HG03135 (cell line): ENCODE measurements around the gene GGACT.
A peak's percentile ranks its signal among the peaks of the same experiment; 100 is the strongest.
"Not testable (repeated sequence)": the region's sequence is repeated elsewhere in the genome, so short reads cannot be mapped to it uniquely, and the experiment has no call there.

Experiments used
- ATAC-seq: cut with Tn5 transposase; IDR thresholded peaks from one replicate; pipeline ENCODE4 v1.9.1; 2021; ENCODE audit warnings: mild to moderate bottlenecking, moderate library complexity; ENCODE audit not compliant: unreplicated experiment

GGACT gene

DNA sequence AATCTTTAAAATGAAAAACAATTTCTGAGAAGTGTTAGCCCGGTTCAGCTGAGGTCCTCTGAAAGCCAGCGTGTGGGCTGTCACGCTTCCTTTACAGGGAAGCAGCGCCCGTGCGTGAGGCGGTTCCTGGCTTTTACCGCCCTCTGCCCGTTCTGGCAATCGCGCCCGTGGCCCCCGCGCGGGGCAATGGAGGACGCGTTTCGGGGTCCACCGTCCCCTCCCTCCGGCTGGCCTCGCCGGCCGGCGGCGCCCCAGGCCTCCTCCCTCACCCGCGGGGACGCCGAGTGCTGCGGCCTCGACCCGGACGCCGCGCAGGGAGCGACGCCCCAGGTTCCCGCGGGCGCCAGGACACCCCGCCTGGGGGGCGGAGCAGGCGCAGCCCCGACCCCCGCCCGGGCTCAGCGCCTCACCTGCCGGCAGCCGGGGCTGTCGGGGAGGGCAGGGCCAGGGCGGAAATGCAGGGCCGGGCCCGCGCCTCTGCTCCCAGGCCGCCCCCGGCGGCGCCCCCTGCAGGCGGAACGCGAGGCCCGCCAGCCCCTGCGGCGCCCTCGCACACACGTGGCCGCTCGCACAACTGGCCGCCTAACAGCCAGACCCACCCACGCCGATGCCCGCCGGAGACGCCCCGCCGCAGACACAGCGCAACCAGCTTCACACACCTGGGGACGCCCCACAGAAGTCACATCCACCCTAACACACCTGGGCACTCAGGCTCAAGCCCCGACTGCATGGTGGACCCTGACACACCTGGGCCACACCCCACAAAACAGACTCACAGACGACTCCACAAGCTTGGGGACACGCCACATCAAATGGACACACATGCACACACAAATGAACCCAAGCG, at the start of gene GGACT:
TSS of gene GGACT (minus strand) at position 459 of the 847 bp plus-strand sequence. CDS start 56,198 bp downstream, outside the sequence.
- peak; percentile 99 for ATAC-seq

DNA sequence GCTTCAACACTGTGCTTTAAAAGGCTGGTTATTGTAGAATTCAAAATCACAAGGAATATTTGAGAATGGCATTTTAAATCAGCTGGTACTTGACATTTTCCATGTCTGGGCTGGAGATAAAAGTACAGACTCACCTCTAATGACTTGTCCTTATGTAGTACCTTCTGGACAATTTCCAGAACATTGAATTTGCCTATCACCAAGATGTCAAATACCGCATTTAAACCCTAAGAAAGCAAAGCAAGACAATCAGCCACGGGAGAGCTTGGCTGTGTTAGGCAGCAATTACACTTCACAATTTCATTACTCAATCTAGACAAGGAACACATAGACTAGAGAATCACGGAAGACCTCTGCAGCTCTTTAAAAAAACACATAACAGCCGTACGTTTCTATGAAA, 49.2 kb upstream of the GGACT start:
- no peak for ATAC-seq

DNA sequence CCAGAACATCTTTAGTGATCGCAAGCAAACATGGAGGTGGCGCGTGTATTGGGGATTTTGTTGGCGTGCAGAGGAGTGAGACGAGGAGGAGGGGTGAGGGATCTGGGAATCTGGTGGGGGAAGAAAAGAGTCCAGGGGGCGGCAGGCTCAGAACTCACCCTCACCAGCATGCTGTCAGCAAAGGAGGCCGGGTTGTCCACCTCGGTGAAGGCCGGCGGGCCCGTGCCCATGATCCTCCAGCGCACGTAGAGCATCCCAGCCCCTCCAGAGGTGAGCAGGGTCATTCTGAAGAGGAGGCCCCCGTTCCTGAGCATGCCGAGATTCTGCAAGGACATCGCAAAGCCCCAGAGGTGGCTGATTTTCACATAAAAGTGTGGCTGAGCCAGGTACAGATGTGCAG, 48.8 kb upstream of the GGACT start:
- no peak for ATAC-seq

DNA sequence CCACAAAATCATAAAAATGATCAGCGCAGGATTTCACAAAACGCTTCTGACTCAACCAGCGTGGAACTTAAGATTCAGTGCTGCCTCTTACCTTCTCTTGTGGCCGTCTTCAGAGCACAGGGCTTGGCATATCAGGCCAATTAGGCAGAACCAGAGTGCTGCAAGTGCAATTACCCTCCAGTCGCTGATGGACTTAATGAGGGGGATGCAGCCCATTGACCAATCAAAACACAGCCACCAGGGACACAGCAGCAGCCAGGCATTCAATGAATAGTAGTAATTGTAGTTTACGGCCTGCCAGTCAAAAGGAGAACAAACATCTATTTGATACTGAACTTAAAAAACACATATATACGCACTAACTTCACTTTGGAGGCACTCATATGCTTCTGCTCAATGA, 47.9 kb upstream of the GGACT start:
- ATAC-seq: no peak

DNA sequence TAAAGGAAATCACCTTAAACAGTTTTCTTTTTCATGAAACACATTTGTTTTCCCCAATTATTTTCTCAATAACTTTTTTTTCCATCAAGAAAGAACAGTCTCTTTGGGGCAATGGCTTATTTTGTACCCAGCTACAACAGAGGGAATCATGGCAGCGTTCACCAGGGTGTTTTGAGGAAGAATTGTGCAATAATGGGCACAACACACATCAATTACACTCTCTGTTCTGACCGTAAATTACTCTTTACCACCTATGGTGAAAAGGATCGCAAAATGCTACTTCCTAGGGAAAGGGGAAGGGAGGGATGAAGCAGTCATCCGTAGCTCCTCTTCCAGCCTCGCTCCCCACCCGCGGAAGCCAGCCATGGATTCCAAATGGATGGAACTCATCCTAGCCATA, 47.4 kb upstream of the GGACT start:
- ATAC-seq: no peak

DNA sequence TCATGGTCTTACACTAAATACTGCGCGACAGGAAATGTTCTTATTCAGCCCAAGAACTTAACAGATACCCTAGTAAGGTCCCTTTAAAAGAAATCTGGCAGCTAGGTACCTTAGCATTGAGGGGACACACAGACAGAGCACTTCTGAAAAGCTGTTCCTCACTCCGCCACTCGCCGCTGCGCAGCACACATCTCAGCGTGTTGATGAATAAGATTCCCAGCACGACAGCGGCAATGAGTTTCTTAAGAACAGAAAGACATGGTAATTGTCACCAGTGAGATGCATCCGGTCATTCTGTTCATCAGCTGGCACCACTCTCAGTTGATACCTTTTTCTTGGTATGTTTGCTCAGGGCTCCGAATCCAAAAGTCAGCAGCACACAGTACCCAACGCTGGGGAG, 46.1 kb upstream of the GGACT start:
- ATAC-seq: no peak

DNA sequence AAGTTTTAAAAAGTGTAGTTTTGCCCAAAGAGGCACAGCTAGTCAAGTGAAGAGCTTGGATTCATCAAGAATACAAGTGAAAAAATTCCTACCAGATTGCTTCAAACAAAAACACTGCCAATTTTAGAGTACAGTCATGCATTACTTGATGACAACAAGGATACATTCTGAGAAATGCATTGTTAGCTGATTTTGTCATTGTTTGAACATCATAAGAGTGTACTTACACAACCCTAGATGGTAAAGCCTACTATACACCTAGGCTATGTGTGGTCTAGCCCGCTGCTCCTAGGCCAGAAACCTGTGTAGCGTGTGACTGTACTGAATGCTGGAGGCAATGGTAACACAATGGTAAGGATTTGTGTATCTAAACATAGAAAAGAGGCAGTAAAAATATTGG, 44.9 kb upstream of the GGACT start:
- ATAC-seq: no peak

DNA sequence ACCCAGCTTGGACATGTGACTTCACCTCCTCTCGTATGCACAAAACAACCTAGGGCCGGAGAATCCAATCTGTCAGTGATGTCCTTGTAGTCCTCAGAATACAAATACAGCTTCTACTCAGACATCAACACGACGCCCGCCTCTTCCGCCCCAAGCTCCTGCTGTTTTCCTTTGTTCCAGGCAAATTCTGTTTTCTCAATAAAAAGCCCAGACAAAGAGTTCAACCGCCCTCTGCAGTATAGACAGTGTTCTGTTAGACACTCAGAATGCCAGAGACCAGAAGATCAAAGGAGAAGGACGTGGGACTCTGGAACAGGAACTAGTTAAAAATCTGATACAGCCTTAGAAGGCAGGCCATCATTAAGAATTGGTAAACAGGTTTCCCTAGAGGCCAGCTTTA, 42.0 kb upstream of the GGACT start:
- no peak for ATAC-seq

DNA sequence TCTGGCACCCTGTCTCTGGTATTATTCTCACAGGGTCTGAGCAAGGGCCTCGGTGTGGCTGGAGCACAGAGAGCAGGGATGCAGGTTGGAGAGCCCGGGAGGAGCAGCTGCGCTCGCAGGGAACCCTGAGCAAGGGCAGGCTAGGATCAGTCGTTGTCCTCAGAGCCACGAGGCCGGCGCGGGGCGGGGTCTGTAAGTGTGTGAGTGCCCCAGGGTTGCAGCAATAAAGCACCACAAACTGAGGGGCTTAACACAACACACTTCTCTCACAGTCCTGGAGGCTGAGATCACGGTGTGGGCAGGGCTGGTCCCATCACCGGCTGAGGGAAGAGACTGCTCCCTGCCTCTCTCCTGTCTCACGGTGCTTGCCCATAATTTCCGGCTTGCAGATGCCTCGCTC, 38.5 kb upstream of the GGACT start:
- ATAC-seq: no peak

DNA sequence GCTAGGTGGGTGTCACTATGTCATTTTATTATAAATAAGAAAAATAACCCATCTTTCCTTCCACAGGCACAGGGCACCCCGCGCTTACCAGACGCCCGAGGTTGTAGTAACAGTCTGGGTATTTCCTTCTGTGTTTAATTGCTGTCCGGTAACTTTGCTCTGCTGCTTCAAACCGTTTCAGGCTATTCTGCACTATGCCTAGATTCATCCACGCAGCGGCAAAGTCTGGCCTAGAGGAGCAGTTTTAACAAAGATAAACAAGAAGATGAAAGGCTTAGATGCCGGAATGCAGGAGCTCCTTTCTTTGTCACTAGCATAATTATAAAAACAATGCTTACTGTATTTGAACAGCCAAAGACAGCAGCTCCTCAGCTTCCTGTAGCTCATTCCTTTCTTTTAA, 36.9 kb upstream of the GGACT start:
- ATAC-seq: no peak

DNA sequence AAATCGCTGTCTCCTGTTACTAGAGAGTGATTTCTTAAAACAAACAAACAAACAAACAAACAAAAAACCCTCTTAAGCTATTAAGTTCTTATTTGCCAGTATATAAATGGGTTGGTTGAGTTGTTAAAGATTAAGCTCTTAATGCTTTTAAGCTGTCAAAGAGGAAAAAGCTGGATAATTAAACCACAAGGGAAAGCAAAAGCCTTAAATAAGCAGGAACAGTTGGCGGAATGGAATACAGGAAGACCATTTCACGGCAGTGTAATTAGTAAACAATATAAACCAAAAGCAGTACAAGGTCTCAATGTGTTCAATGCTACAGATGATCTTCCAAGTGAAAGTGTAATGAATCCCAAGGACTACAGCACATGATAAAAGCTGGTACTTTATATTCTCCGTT, 32.2 kb upstream of the GGACT start:
- ATAC-seq: no peak

DNA sequence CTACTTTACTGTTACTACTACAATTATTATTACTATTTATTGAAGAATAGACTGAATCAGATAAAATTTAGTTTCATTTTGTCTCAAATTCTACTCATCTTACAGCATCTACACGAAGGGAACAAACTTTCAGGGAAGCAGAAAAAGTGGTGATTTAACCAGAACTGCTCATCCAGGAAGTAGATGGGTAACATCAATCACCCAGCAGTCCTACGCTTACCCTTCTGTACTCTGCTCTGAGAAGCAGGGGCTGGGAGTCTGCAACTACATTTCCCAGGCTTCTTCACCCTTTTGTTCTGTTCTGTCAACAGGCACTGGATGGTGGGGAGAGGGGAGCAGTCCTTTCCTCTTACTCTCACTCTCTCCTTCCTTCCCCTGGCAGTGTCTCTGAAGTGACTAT, 31.4 kb upstream of the GGACT start:
- no peak for ATAC-seq

DNA sequence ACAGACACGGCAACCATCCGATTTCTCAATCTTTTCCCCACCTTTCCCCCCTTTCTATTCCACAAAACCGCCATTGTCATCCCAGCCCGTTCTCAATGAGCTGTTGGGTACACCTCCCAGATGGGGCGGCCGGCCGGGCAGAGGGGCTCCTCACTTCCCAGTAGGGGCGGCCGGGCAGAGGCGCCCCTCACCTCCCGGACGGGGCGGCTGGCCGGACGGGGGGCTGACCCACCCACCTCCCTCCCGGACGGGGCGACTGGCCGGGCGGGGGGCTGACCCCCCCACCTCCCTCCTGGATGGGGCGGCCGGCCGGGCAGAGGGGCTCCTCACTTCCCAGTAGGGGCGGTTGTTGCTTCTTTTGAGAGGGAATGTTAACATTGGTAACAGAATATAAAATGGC, 30.3 kb upstream of the GGACT start:
- not testable (repeated sequence) for ATAC-seq

DNA sequence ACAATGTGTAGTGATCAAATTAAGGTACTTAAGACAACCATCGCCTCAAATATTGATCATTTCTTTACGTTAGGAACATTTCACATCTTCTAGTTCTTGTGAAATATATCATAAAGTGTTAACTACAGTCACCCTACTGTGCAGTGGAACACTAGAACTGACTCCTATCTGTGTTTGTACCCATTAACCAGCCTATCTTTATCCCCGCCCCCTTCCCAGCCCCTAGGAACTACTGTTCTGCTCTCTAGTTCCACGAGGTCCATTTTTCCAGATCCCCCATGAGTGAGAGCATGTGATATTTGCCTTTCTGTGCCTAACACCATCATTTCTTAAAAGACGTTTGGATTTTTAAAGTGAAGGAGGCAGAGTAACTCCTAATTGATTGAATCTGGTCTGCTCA, 24.4 kb upstream of the GGACT start:
- no peak for ATAC-seq

DNA sequence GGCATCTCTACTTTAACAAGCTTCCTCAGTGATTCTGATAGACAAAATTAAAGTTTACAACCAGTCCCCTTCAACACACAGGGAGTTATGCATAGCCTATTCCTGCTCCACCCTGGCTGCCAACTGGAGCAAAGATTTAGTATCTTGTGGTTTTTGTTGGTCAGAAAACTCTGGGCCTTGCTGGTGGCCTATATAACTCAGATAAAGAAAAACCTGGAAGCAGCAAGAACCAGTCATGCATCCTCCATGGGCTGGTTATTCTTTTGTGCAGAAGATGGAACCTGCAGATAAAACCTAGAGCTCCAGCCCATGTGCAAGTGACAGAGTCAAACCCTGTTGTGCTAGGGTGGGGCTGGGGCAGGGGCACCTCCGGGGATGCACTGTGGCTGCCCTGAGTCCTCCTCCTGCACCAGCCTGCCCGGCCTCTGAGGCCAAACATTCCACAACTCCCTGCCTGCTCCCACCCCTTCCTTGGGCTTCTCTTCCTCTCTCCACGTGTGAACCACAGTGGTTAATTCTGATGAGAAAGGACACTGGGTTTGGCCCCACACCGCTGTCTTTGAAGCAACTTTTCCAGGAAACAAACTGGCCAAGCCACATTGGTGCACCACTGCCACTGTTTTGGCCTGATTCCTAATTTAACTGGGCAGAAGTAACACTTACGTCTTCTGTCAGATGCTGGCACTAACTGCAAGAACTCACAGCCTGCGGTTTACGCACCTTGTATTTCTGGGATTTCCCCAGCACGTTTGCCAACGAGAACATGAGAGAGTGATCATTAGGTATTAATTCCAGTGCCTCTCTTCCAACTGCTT, 23.3 kb upstream of the GGACT start:
- ATAC-seq: no peak

DNA sequence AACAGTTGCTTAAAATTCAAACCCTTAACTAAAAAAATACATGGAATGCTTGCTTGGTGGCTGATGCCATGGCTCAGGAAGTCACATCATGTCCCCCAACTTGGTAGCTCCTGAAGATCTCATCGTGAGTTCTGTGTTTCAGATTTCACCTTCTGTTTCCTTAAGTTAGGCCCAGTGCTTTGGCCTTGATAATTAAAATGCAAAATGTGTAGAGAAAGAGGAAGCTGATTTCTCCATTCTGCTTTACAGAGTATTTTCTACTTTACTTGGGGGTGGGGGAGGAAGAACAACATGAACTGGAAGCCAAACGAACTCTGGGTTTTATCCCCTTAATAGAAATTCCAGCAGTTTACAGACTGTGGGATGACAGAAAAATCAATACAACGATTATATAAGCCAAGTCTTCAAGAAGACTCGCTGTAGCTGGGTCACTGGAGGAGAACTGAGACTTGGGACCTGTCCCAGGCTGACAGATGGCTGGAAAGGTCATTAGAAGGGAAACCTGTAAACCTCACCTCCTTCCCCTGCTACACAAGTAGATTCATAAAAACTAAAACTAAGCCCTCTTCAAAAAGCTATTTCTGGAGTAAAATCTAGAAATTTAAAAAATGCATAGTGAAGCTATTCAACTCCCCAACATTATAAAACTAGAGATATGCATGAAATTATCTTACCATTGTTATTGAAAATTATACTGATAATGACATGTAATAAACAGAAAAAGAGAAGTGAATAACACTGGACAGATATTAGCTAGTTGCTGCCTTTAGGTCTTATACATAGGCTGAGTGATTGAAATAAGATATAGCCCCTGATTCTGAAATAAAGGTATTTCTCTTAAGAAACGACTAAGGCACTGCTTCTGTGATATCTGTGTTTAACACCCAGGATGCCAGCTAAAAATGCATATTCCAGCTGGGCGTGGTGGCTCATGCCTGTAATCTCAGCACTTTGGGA, 22.1 kb upstream of the GGACT start:
- ATAC-seq: no peak

DNA sequence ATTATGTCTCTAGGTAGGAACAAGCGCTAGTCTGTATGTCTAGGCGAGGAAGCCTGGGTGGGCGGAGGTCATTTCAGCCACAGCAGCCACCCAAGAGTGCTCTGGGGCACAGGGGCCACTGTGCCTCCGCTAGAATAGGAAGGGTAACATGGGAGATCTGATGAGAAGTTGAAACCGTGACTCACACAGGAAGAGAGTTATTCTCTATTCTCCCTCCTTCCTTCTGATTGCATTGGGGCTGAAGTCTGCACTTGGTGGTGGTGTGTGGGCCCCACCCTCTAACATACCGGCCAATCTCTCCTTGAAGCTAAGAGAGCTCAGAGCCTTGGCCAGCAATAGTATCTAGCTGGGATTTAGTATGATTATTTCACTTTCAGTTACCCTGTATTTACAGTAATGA, 20.3 kb upstream of the GGACT start:
- peak; percentile 77 for ATAC-seq

DNA sequence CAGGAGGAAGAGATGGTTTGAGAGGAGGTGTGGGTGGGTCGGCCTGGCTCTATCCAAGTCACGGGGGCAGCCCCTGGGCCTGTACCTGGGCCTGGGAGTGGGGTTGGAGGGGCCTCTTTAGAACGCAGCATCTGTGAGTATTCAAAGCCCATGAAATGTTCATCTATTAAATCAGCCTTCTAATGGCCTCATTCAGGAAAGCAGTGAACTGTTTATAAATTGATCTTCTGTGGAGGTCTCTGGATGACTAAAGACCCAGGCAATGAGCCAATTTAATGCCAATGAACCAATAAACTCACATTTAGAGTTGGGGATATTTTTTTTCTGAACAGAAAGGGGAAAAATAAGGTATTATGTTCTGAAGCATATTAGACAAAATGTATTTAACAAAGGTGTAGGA, 19.9 kb upstream of the GGACT start:
- ATAC-seq: no peak

DNA sequence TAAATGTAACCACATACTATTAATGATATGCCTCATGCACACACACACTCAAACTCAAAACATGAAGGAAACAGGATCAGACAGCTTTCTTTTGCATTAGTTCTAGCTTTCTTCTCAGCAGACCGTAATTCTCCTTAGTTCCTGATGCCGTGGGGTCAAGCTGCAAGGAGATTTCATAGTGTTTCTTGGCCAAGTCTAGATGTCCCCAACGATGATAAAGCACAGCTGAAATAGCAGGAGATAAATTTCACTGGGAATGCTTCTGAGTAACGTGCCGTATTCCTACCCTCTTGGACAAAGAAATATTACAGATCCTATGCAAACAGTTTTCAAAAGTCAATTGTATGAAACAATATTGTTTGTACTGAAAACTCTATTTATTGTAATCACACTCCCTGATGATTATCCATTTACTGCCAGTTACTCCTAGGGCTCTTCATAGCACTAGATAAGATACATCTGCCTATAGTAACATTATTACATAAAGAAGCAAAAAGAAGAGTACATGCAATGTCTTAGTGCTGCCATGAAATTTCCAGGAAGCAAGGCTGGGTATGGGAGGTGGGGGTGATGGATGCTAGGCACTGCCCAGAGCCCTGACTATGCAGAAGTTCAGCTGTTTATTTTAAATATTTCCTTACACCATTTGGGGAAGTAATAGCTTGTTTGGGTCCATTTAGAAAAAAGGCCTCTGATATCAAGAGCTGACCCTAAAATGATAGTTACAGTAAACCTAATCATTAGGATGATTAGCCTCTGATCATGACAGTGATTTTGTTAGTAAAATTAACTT, 16.5 kb upstream of the GGACT start:
- no peak for ATAC-seq

DNA sequence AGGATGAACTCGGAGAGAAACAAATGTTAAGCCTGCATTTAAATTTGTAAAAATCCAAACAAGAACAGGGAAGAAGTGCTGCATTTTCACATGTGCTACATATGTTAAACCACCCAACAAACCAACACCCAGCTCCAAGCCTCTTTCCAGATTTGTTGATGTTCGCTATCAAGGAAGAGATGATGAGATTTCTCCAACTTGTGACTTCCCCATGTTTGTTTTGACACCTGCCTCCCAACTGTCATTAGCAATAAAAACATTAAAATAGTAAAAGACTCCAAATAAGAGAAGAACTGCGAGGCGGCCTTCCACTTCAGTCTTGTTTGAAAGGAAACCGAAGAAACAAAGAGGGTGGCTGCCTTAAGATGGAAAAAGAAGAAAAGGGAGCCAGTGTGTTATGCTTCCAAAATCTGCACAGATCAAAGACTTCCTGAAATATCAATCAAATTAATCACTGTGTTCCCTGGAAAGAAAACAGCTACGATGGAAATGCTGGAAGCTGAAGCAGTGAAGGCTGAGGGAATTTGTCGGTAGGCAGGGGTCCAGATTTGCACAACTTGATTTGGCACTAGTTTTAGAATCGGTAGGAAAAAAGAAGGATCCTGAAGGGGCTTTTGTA, 14.0 kb upstream of the GGACT start:
- no peak for ATAC-seq
